Neural cell (in vitro differentiated cells): ENCODE results near the gene ICE2.

ENCODE experiments used
- CTCF ChIP-seq: fragments of 450-650 bp; IDR thresholded peaks from 2 replicates; pipeline ENCODE4 v1.5.1; 2014; ENCODE audit warnings: antibody characterized with exemption, mild to moderate bottlenecking, moderate library complexity; ENCODE audit not compliant: poor library complexity, severe bottlenecking
- EZH2 ChIP-seq: fragments of 200-600, 300-800 bp; shearing (Covaris generic), sonication (generic); IDR thresholded peaks from 2 replicates; pipeline ENCODE4 v1.6.1; 2014; ENCODE audit warnings: antibody characterized with exemption, low read length, borderline replicate concordance, mild to moderate bottlenecking; ENCODE audit not compliant: insufficient read depth, poor library complexity, severe bottlenecking
- POLR2AphosphoS5 ChIP-seq: IDR thresholded peaks from 2 replicates; pipeline ENCODE4 v1.6.1; 2012

GRCh38 chr15:60406513-60407414 is 72.2 kb downstream of the ICE2 start:
- no peak for TF ChIP-seq EZH2
- no peak for TF ChIP-seq CTCF
- TF ChIP-seq POLR2AphosphoS5, result no peak
